IPS-18a (cell line): Measurements from ENCODE around the gene C2CD5.

ENCODE experiments used
- H3K27ac ChIP-seq: one replicate; pipeline ENCODE4 v1.5.1; 2013; ENCODE audit warnings: low read length
- H3K27me3 ChIP-seq: one replicate; pipeline ENCODE4 v1.6.1; 2013; ENCODE audit warnings: mild to moderate bottlenecking, low read length; ENCODE audit not compliant: control insufficient read depth, insufficient read depth
- H3K36me3 ChIP-seq: one replicate; pipeline ENCODE4 v1.6.1; 2013; ENCODE audit warnings: low read depth, low read length; ENCODE audit not compliant: control insufficient read depth
- H3K4me1 ChIP-seq: one replicate; pipeline ENCODE4 v1.6.1; 2013; ENCODE audit warnings: low read depth, low read length; ENCODE audit not compliant: control insufficient read depth
- H3K4me3 ChIP-seq: one replicate; pipeline ENCODE4 v1.5.1; 2013; ENCODE audit warnings: low read length
- H3K9ac ChIP-seq: one replicate; pipeline ENCODE4 v1.6.1; 2013; ENCODE audit warnings: mild to moderate bottlenecking, low read length, moderate library complexity
- H3K9me3 ChIP-seq: one replicate; pipeline ENCODE4 v1.6.1; 2013; ENCODE audit warnings: low read depth, low read length; ENCODE audit not compliant: control insufficient read depth

C2CD5 gene

GRCh38 chr12:22535038-22535437 is 9.3 kb downstream of the C2CD5 start:
- Histone ChIP-seq H3K4me3 (no peak overlapping the region), H3K4me1 (no peaks in the 10 kb centered on the region)

GRCh38 chr12:22533155-22533554 is 11.2 kb downstream of the C2CD5 start:
- Histone ChIP-seq H3K36me3 (peaks cover 20% of the 10 kb centered on the region), H3K9me3 (no peaks in the 10 kb centered on the region), H3K9ac (no peak overlapping the region), H3K4me1 (no peaks in the 10 kb centered on the region), H3K27me3 (no peaks in the 10 kb centered on the region), H3K27ac (no peak overlapping the region), H3K4me3 (no peak overlapping the region)

More at GRCh38 chr12:22535038-22535437, 9.3 kb downstream of the C2CD5 start:
- no peak overlapping the region for H3K9ac ChIP-seq
- H3K9me3 ChIP-seq, result no peaks in the 10 kb centered on the region
- no peaks in the 10 kb centered on the region for H3K27me3 ChIP-seq
- H3K27ac ChIP-seq, result no peak overlapping the region
- H3K36me3 ChIP-seq, result peaks cover 20% of the 10 kb centered on the region

- no peaks in the 10 kb centered on the region for H3K9me3 ChIP-seq
- H3K4me1 ChIP-seq, result no peaks in the 10 kb centered on the region
- no peak overlapping the region for H3K9ac ChIP-seq
- no peak overlapping the region for H3K4me3 ChIP-seq
- no peaks in the 10 kb centered on the region for H3K27me3 ChIP-seq
- peaks cover 20% of the 10 kb centered on the region for H3K36me3 ChIP-seq
- no peak overlapping the region for H3K27ac ChIP-seq
Observed at GRCh38 chr12:22532317-22532716, 12.0 kb downstream of the C2CD5 start.

- Histone ChIP-seq H3K27me3 (no peaks in the 10 kb centered on the region), H3K4me1 (no peaks in the 10 kb centered on the region), H3K4me3 (no peak overlapping the region), H3K27ac (no peak overlapping the region), H3K9ac (no peak overlapping the region), H3K9me3 (no peaks in the 10 kb centered on the region), H3K36me3 (peaks cover 20% of the 10 kb centered on the region)
Observed at GRCh38 chr12:22531205-22531604, 13.1 kb downstream of the C2CD5 start.

GRCh38 chr12:22529281-22530060 is 14.9 kb downstream of the C2CD5 start:
- Histone ChIP-seq H3K27me3 (no peaks in the 10 kb centered on the region), H3K27ac (no peak overlapping the region), H3K4me1 (no peaks in the 10 kb centered on the region), H3K9me3 (no peaks in the 10 kb centered on the region), H3K36me3 (peaks cover 31% of the 10 kb centered on the region), H3K4me3 (no peak overlapping the region), H3K9ac (no peak overlapping the region)

GRCh38 chr12:22527999-22528398 is 16.3 kb downstream of the C2CD5 start:
- Histone ChIP-seq H3K27ac (no peak overlapping the region), H3K9me3 (no peaks in the 10 kb centered on the region), H3K9ac (no peak overlapping the region), H3K4me1 (no peaks in the 10 kb centered on the region), H3K36me3 (peaks cover 26% of the 10 kb centered on the region), H3K27me3 (no peaks in the 10 kb centered on the region), H3K4me3 (no peak overlapping the region)

- Histone ChIP-seq H3K4me3 (no peak overlapping the region), H3K9ac (no peak overlapping the region), H3K36me3 (peaks cover 31% of the 10 kb centered on the region), H3K27me3 (no peaks in the 10 kb centered on the region), H3K9me3 (no peaks in the 10 kb centered on the region), H3K4me1 (no peaks in the 10 kb centered on the region), H3K27ac (no peak overlapping the region)
Observed at GRCh38 chr12:22526836-22527235, 17.5 kb downstream of the C2CD5 start.

GRCh38 chr12:22525426-22525825 is 18.9 kb downstream of the C2CD5 start:
- Histone ChIP-seq H3K27ac (no peak overlapping the region), H3K4me3 (no peak overlapping the region), H3K4me1 (no peaks in the 10 kb centered on the region), H3K9ac (no peak overlapping the region), H3K27me3 (no peaks in the 10 kb centered on the region), H3K9me3 (no peaks in the 10 kb centered on the region), H3K36me3 (peaks cover 28% of the 10 kb centered on the region)

- no peak overlapping the region for H3K4me3 ChIP-seq
- no peak overlapping the region for H3K9ac ChIP-seq
- no peaks in the 10 kb centered on the region for H3K4me1 ChIP-seq
- peaks cover 27% of the 10 kb centered on the region for H3K36me3 ChIP-seq
- no peaks in the 10 kb centered on the region for H3K27me3 ChIP-seq
- no peaks in the 10 kb centered on the region for H3K9me3 ChIP-seq
- no peak overlapping the region for H3K27ac ChIP-seq
Observed at GRCh38 chr12:22518998-22519397, 25.3 kb downstream of the C2CD5 start.

GRCh38 chr12:22518060-22518719 is 26.2 kb downstream of the C2CD5 start:
- H3K9ac ChIP-seq, result no peak overlapping the region
- no peaks in the 10 kb centered on the region for H3K27me3 ChIP-seq
- H3K27ac ChIP-seq, result no peak overlapping the region
- peaks cover 27% of the 10 kb centered on the region for H3K36me3 ChIP-seq
- H3K9me3 ChIP-seq, result no peaks in the 10 kb centered on the region
- no peaks in the 10 kb centered on the region for H3K4me1 ChIP-seq
- H3K4me3 ChIP-seq, result no peak overlapping the region

GRCh38 chr12:22514875-22515274 is 29.5 kb downstream of the C2CD5 start:
- H3K9ac ChIP-seq, result no peak overlapping the region
- H3K27ac ChIP-seq, result no peak overlapping the region
- H3K36me3 ChIP-seq, result peaks cover 17% of the 10 kb centered on the region
- no peaks in the 10 kb centered on the region for H3K4me1 ChIP-seq
- H3K27me3 ChIP-seq, result no peaks in the 10 kb centered on the region
- no peaks in the 10 kb centered on the region for H3K9me3 ChIP-seq
- H3K4me3 ChIP-seq, result no peak overlapping the region

- H3K27me3 ChIP-seq, result no peaks in the 10 kb centered on the region
- H3K36me3 ChIP-seq, result peaks cover 11% of the 10 kb centered on the region
- H3K4me1 ChIP-seq, result no peaks in the 10 kb centered on the region
- no peak overlapping the region for H3K4me3 ChIP-seq
- no peak overlapping the region for H3K27ac ChIP-seq
- no peaks in the 10 kb centered on the region for H3K9me3 ChIP-seq
- no peak overlapping the region for H3K9ac ChIP-seq
Observed at GRCh38 chr12:22505826-22506225, 38.5 kb downstream of the C2CD5 start.
